Suprapubic skin (tissue), 4 donors: ENCODE data around the gene CD48. TPM values are rescaled to one million over a fixed set of nuclear protein-coding genes. Genes with fewer than 3 reads are reported as not detected.
"Not testable (repeated sequence)": the region's sequence is repeated elsewhere in the genome, so short reads cannot be mapped to it uniquely, and the experiment has no call there.

Experiments used
- DNase-seq, 2 donors: peaks; one replicate each; pipeline ENCODE4 v3.0.0-alpha.2; 2019; ENCODE audit warnings: low spot score in 2 of 2
- H3K27ac ChIP-seq: fragments of 200-600 bp; sonication (generic); one replicate; pipeline ENCODE4 v1.5.1; 2019
- H3K27me3 ChIP-seq: fragments of 200-600 bp; sonication (generic); one replicate; pipeline ENCODE4 v1.5.1; 2019
- H3K36me3 ChIP-seq: fragments of 200-600 bp; sonication (generic); one replicate; pipeline ENCODE4 v1.5.1; 2019
- H3K4me1 ChIP-seq: fragments of 200-600 bp; sonication (generic); one replicate; pipeline ENCODE4 v1.5.1; 2019
- H3K4me3 ChIP-seq: fragments of 200-600 bp; sonication (generic); one replicate; pipeline ENCODE4 v1.5.1; 2019; ENCODE audit warnings: mild to moderate bottlenecking
- H3K9me3 ChIP-seq: fragments of 200-600 bp; sonication (generic); one replicate; pipeline ENCODE4 v1.5.1; 2019
- CTCF ChIP-seq, 2 donors: fragments of 200-600 bp in 1 of 2; fragments of 450-650 bp in 1 of 2; sonication (generic) in 1 of 2; IDR thresholded peaks; one replicate each; pipeline ENCODE4 v1.5.1; 2016 to 2019; ENCODE audit warnings: antibody characterized with exemption in 2 of 2, mild to moderate bottlenecking in 1 of 2, moderate library complexity in 1 of 2
- EP300 ChIP-seq: sonication (generic); formaldehyde crosslinking; IDR thresholded peaks from one replicate; pipeline ENCODE4 v1.6.1; 2017; ENCODE audit warnings: antibody characterized with exemption
- POLR2A ChIP-seq, 2 donors: fragments of 450-650 bp; IDR thresholded peaks; one replicate each; pipeline ENCODE4 v1.6.1; 2017; ENCODE audit warnings: antibody characterized with exemption in 2 of 2, mild to moderate bottlenecking in 2 of 2, moderate library complexity in 2 of 2
- POLR2AphosphoS5 ChIP-seq, 3 donors: sonication (generic); formaldehyde crosslinking; IDR thresholded peaks; one replicate each; pipeline ENCODE4 v1.6.1; 2017; ENCODE audit warnings: antibody characterized with exemption in 3 of 3
- WGBS: methylation state at CpG from one replicate; pipeline ENCODE4 v1.1.5; 2018; 5-methylcytosine and 5-hydroxymethylcytosine counted together
- total RNA-seq, 4 donors: library from RNA; depleted of rRNA; stranded (reverse); fragments of >200 nt; gene quantifications; one replicate each; pipeline ENCODE4 v1.1.0, GENCODE V29; 2016

The CD48 gene
- total RNA-seq, 4 donors from 2014 or later: 0.60 to 1.6 (median 1.0) TPM; not detected in 1

GRCh38 chr1:160734301-160734700, 22.7 kb upstream of the CD48 start:
- no peaks in the 10 kb centered on the region for H3K4me1 ChIP-seq
- H3K4me3 ChIP-seq: no peak overlapping the region
- no peak for DNase-seq
- H3K27me3 ChIP-seq: no peaks in the 10 kb centered on the region
- H3K27ac ChIP-seq: no peak overlapping the region
- peaks cover 5% of the 10 kb centered on the region for H3K9me3 ChIP-seq
- TF ChIP-seq POLR2AphosphoS5 (IDR thresholded peaks at IDR 0.05): no peak
- no peak for TF ChIP-seq EP300
- no peak for TF ChIP-seq CTCF (IDR thresholded peaks at IDR 0.05)
- no peak for TF ChIP-seq POLR2A (IDR thresholded peaks at IDR 0.05)
- H3K36me3 ChIP-seq: no peaks in the 10 kb centered on the region

GRCh38 chr1:160733898-160734297, 22.3 kb upstream of the CD48 start:
- no peaks in the 10 kb centered on the region for H3K36me3 ChIP-seq
- no peak for TF ChIP-seq CTCF (IDR thresholded peaks at IDR 0.05)
- TF ChIP-seq POLR2AphosphoS5 (IDR thresholded peaks at IDR 0.05): no peak
- no peak for TF ChIP-seq EP300
- TF ChIP-seq POLR2A (IDR thresholded peaks at IDR 0.05): no peak

GRCh38 chr1:160731990-160732389, 20.4 kb upstream of the CD48 start:
- Histone ChIP-seq H3K9me3 (peaks cover 2% of the 10 kb centered on the region), H3K27me3 (no peaks in the 10 kb centered on the region), H3K4me1 (peaks cover 9% of the 10 kb centered on the region), H3K27ac (no peak overlapping the region), H3K4me3 (no peak overlapping the region), H3K36me3 (no peaks in the 10 kb centered on the region)
- DNase-seq: no peak
- TF ChIP-seq EP300 (no peak), CTCF (IDR thresholded peaks at IDR 0.05) (no peak), POLR2A (IDR thresholded peaks at IDR 0.05) (no peak), POLR2AphosphoS5 (IDR thresholded peaks at IDR 0.05) (no peak)
- 61% methylated on average over 1 of the region's 1 CpG for WGBS

More at GRCh38 chr1:160733898-160734297, 22.3 kb upstream of the CD48 start:
- no peak for DNase-seq
- no peak overlapping the region for H3K27ac ChIP-seq
- H3K4me1 ChIP-seq: no peaks in the 10 kb centered on the region
- no peaks in the 10 kb centered on the region for H3K27me3 ChIP-seq
- H3K4me3 ChIP-seq: no peak overlapping the region
- H3K9me3 ChIP-seq: peaks cover 5% of the 10 kb centered on the region

- H3K27ac ChIP-seq, DNase-seq, H3K4me3 ChIP-seq, H3K27me3 ChIP-seq, H3K9me3 ChIP-seq, H3K36me3 ChIP-seq: not testable (repeated sequence)
- H3K4me1 ChIP-seq: peaks cover 13% of the 10 kb centered on the region
- 88% methylated on average over 2 of the region's 2 CpGs for WGBS
These were observed 19.9 kb upstream of the CD48 start for GRCh38 chr1:160731564-160731963.

GRCh38 chr1:160727316-160727640, 15.7 kb upstream of the CD48 start:
- no peak for DNase-seq
- no peak for TF ChIP-seq CTCF (IDR thresholded peaks at IDR 0.05)
- no peak for TF ChIP-seq EP300
- TF ChIP-seq POLR2AphosphoS5 (IDR thresholded peaks at IDR 0.05): no peak
- TF ChIP-seq POLR2A (IDR thresholded peaks at IDR 0.05): no peak
- no peaks in the 10 kb centered on the region for H3K9me3 ChIP-seq
- no peaks in the 10 kb centered on the region for H3K27me3 ChIP-seq
- H3K4me1 ChIP-seq: peaks cover 22% of the 10 kb centered on the region
- no peak overlapping the region for H3K27ac ChIP-seq
- H3K4me3 ChIP-seq: no peak overlapping the region
- H3K36me3 ChIP-seq: no peaks in the 10 kb centered on the region

GRCh38 chr1:160726498-160727315, 15.1 kb upstream of the CD48 start:
- H3K4me3 ChIP-seq: no peak overlapping the region
- H3K27me3 ChIP-seq: no peaks in the 10 kb centered on the region
- WGBS: 6% methylated on average over 8 of the region's 8 CpGs
- H3K36me3 ChIP-seq: no peaks in the 10 kb centered on the region
- H3K27ac ChIP-seq: peak overlapping the region; percentile 10
- DNase-seq: no peak
- H3K4me1 ChIP-seq: peaks cover 22% of the 10 kb centered on the region
- peak; percentile 68 to 76 for TF ChIP-seq CTCF (IDR thresholded peaks at IDR 0.05)
- TF ChIP-seq EP300: no peak
- H3K9me3 ChIP-seq: no peaks in the 10 kb centered on the region
